IPS-20b (cell line): Measurements from ENCODE around the gene STARD8.

Experiments
- H3K27ac ChIP-seq: one replicate; pipeline ENCODE4 v1.5.1; 2013; ENCODE audit warnings: low read length
- H3K27me3 ChIP-seq: 2 replicates; pipeline ENCODE4 v1.6.1; 2013; ENCODE audit warnings: mild to moderate bottlenecking, low read length, inconsistent platforms; ENCODE audit not compliant: insufficient read depth
- H3K36me3 ChIP-seq: 2 replicates; pipeline ENCODE4 v1.6.1; 2013; ENCODE audit warnings: low read depth, mild to moderate bottlenecking, inconsistent platforms, low read length, moderate library complexity; ENCODE audit not compliant: insufficient read depth
- H3K4me1 ChIP-seq: 2 replicates; pipeline ENCODE4 v1.6.1; 2013; ENCODE audit warnings: mild to moderate bottlenecking, control low read depth, inconsistent platforms, low read length, moderate library complexity; ENCODE audit not compliant: insufficient read depth
- H3K4me3 ChIP-seq: 2 replicates; pipeline ENCODE4 v1.5.1; 2013; ENCODE audit warnings: mild to moderate bottlenecking, low read length, inconsistent platforms
- H3K9ac ChIP-seq: 2 replicates; pipeline ENCODE4 v1.6.1; 2013; ENCODE audit warnings: low read depth, mild to moderate bottlenecking, inconsistent platforms, low read length, moderate library complexity
- H3K9me3 ChIP-seq: 2 replicates; pipeline ENCODE4 v1.6.1; 2013; ENCODE audit warnings: mild to moderate bottlenecking, low read depth, low read length, inconsistent platforms; ENCODE audit not compliant: insufficient read depth

STARD8 gene

GRCh38 chrX:68660746-68661145 lies 13.3 kb downstream of the STARD8 start:
- Histone ChIP-seq H3K9me3 (no peaks in the 10 kb centered on the region), H3K27ac (no peak overlapping the region), H3K36me3 (no peaks in the 10 kb centered on the region), H3K4me3 (no peak overlapping the region), H3K4me1 (0 out of 2 replicates have a peak, but pooled peaks cover 5% of the 10 kb centered on the region), H3K9ac (no peak overlapping the region), H3K27me3 (no peaks in the 10 kb centered on the region)

GRCh38 chrX:68665502-68665901 lies 18.0 kb downstream of the STARD8 start:
- H3K27ac ChIP-seq = no peak overlapping the region
- no peaks in the 10 kb centered on the region for H3K36me3 ChIP-seq
- no peaks in the 10 kb centered on the region for H3K27me3 ChIP-seq
- H3K4me1 ChIP-seq = peaks cover 6% of the 10 kb centered on the region; the same call in 1 of the 2 replicates
- no peak overlapping the region for H3K4me3 ChIP-seq
- no peaks in the 10 kb centered on the region for H3K9me3 ChIP-seq
- H3K9ac ChIP-seq = no peak overlapping the region

- H3K27me3 ChIP-seq = no peaks in the 10 kb centered on the region
- H3K9ac ChIP-seq = no peak overlapping the region
- no peak overlapping the region for H3K4me3 ChIP-seq
- no peaks in the 10 kb centered on the region for H3K9me3 ChIP-seq
- H3K4me1 ChIP-seq = peaks cover 6% of the 10 kb centered on the region; the same call in 1 of the 2 replicates
- H3K36me3 ChIP-seq = no peaks in the 10 kb centered on the region
- no peak overlapping the region for H3K27ac ChIP-seq
These were observed 19.1 kb downstream of the STARD8 start for GRCh38 chrX:68666580-68666979.

- peaks cover 12% of the 10 kb centered on the region for H3K4me1 ChIP-seq
- no peaks in the 10 kb centered on the region for H3K36me3 ChIP-seq
- no peak overlapping the region for H3K9ac ChIP-seq
- H3K27me3 ChIP-seq = no peaks in the 10 kb centered on the region
- H3K9me3 ChIP-seq = no peaks in the 10 kb centered on the region
- no peak overlapping the region for H3K27ac ChIP-seq
- H3K4me3 ChIP-seq = no peak overlapping the region
These were observed 21.8 kb downstream of the STARD8 start for GRCh38 chrX:68669094-68669860.

GRCh38 chrX:68669871-68670270 lies 22.4 kb downstream of the STARD8 start:
- Histone ChIP-seq H3K9me3 (no peaks in the 10 kb centered on the region), H3K9ac (no peak overlapping the region), H3K27ac (no peak overlapping the region), H3K36me3 (no peaks in the 10 kb centered on the region), H3K27me3 (no peaks in the 10 kb centered on the region), H3K4me1 (peaks cover 12% of the 10 kb centered on the region), H3K4me3 (no peak overlapping the region)

- Histone ChIP-seq H3K27ac (no peak overlapping the region), H3K9me3 (no peaks in the 10 kb centered on the region), H3K4me3 (no peak overlapping the region), H3K36me3 (no peaks in the 10 kb centered on the region), H3K27me3 (no peaks in the 10 kb centered on the region), H3K4me1 (peaks cover 12% of the 10 kb centered on the region), H3K9ac (no peak overlapping the region)
These were observed 23.8 kb downstream of the STARD8 start for GRCh38 chrX:68671221-68671620.

GRCh38 chrX:68672581-68673318 lies 25.3 kb downstream of the STARD8 start:
- peaks cover 12% of the 10 kb centered on the region for H3K4me1 ChIP-seq
- H3K4me3 ChIP-seq = peak overlapping the region; percentile 29
- H3K9ac ChIP-seq = peak overlapping the region; percentile 12; the same call in 1 of the 2 replicates
- no peaks in the 10 kb centered on the region for H3K36me3 ChIP-seq
- H3K27me3 ChIP-seq = no peaks in the 10 kb centered on the region
- no peaks in the 10 kb centered on the region for H3K9me3 ChIP-seq
- no peak overlapping the region for H3K27ac ChIP-seq

GRCh38 chrX:68675571-68675970 lies 28.1 kb downstream of the STARD8 start:
- Histone ChIP-seq H3K27me3 (no peaks in the 10 kb centered on the region), H3K4me1 (peaks cover 9% of the 10 kb centered on the region), H3K27ac (no peak overlapping the region), H3K9ac (no peak overlapping the region), H3K36me3 (no peaks in the 10 kb centered on the region), H3K9me3 (no peaks in the 10 kb centered on the region), H3K4me3 (no peak overlapping the region)

GRCh38 chrX:68676335-68676734 lies 28.9 kb downstream of the STARD8 start:
- H3K27me3 ChIP-seq = no peaks in the 10 kb centered on the region
- H3K4me1 ChIP-seq = peaks cover 11% of the 10 kb centered on the region
- no peak overlapping the region for H3K4me3 ChIP-seq
- no peak overlapping the region for H3K9ac ChIP-seq
- no peak overlapping the region for H3K27ac ChIP-seq
- H3K9me3 ChIP-seq = no peaks in the 10 kb centered on the region
- no peaks in the 10 kb centered on the region for H3K36me3 ChIP-seq

- Histone ChIP-seq H3K9ac (no peak overlapping the region), H3K9me3 (no peaks in the 10 kb centered on the region), H3K4me3 (no peak overlapping the region), H3K27me3 (no peaks in the 10 kb centered on the region), H3K27ac (no peak overlapping the region), H3K36me3 (no peaks in the 10 kb centered on the region), H3K4me1 (peaks cover 4% of the 10 kb centered on the region; the same call in 1 of the 2 replicates)
These were observed 30.5 kb downstream of the STARD8 start for GRCh38 chrX:68677998-68678397.

- no peaks in the 10 kb centered on the region for H3K9me3 ChIP-seq
- H3K9ac ChIP-seq = no peak overlapping the region
- H3K27ac ChIP-seq = no peak overlapping the region
- H3K27me3 ChIP-seq = peaks cover 3% of the 10 kb centered on the region; the same call in 1 of the 2 replicates
- no peak overlapping the region for H3K4me3 ChIP-seq
- H3K36me3 ChIP-seq = no peaks in the 10 kb centered on the region
- H3K4me1 ChIP-seq = peaks cover 11% of the 10 kb centered on the region; the same call in 1 of the 2 replicates
These were observed 34.0 kb downstream of the STARD8 start for GRCh38 chrX:68681443-68681941.
